K562 (cell line): ENCODE measurements around the gene GALK2.
A peak's percentile ranks its signal among the peaks of the same experiment; 100 is the strongest.

Experiments used
- NR2C1 ChIP-seq, 2 experiments: fragments of 450-650 bp; IDR thresholded peaks; 2 replicates each; pipeline ENCODE4 v1.6.1; 2017; ENCODE audit warnings: mild to moderate bottlenecking in 2 of 2, antibody characterized with exemption in 1 of 2, inconsistent platforms in 1 of 2, missing compliant biosample characterization in 1 of 2, missing genetic modification characterization in 1 of 2
- POLR2AphosphoS5 ChIP-seq: IDR thresholded peaks from 2 replicates; pipeline ENCODE4 v1.6.1; 2011; ENCODE audit warnings: mild to moderate bottlenecking, low read depth, low read length, moderate library complexity; ENCODE audit not compliant: control insufficient read depth, insufficient read depth
- RAD21 ChIP-seq, 2 experiments: fragments of 250-450 bp in 1 of 2; fragments of 450-650 bp in 1 of 2; sonication (Bioruptor Pico) in 1 of 2; formaldehyde crosslinking in 1 of 2; IDR thresholded peaks in 1 of 2; conservative IDR thresholded peaks in 1 of 2; 2 replicates each; pipeline versions ENCODE4 v1.4.0 to v1.8.0; 2020 to 2022; ENCODE audit warnings: mild to moderate bottlenecking in 2 of 2, moderate library complexity in 1 of 2
- RBFOX2 ChIP-seq: fragments of 200-400 bp; formaldehyde crosslinking; IDR thresholded peaks from 2 replicates; pipeline ENCODE4 v1.6.1; 2017; ENCODE audit warnings: low read depth, mild to moderate bottlenecking, low read length, moderate library complexity
- TF ChIP-seq, protein P1 (sequence below), 3 experiments: IDR thresholded peaks in 2 of 3; conservative IDR thresholded peaks in 1 of 3; 2 replicates each; pipeline ENCODE4 v1.5.1; 2011 to 2012; ENCODE audit warnings: low read length in 3 of 3, mild to moderate bottlenecking in 3 of 3, control low read depth in 2 of 3, improper control_type of control experiment in 1 of 3, inconsistent platforms in 1 of 3, low read depth in 1 of 3, mixed read lengths in 1 of 3, moderate library complexity in 1 of 3; ENCODE audit not compliant: insufficient read depth in 2 of 3
- TF ChIP-seq, protein P2 (sequence below): fragments of 250-450 bp; sonication (Bioruptor Pico); IDR thresholded peaks from 2 replicates; pipeline ENCODE4 v1.5.0; 2021

DNA sequence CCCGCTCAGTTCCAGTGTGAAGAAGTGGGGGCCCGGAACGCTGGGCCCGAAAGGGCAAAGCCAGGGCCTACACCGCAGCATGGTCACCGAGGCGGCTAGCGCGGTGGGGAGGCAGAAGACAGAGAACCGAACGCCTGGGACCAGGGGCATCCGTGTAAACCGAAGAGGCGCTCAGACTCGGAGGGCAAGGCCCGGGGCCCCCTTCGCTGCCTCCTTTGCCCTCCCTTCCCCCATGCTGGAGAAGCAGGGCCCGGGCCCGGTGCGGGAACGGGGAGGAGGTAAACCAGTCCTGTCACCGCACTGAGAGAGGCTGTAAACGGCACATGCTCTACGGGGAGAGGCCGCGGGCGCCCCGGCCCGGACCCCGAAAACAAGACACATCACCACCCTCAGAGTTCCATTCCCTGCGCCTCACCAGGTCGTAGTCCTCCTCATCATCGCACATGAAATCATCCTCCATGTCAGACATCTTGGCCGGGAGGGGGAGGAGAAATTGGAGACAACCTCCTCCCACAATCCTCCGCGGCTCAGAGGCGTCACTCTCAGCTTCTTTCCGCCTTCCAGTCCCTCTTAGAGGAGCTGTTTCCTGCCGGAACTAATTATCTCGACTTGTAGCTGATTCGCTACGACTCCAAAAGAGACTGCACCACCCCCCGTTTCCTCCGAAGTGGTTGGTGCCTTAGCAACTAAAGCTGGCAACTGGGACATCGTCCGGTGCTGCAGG, 14.8 kb upstream of the GALK2 start, which contains the start of gene COPS2:
- TF ChIP-seq, protein P1, sequence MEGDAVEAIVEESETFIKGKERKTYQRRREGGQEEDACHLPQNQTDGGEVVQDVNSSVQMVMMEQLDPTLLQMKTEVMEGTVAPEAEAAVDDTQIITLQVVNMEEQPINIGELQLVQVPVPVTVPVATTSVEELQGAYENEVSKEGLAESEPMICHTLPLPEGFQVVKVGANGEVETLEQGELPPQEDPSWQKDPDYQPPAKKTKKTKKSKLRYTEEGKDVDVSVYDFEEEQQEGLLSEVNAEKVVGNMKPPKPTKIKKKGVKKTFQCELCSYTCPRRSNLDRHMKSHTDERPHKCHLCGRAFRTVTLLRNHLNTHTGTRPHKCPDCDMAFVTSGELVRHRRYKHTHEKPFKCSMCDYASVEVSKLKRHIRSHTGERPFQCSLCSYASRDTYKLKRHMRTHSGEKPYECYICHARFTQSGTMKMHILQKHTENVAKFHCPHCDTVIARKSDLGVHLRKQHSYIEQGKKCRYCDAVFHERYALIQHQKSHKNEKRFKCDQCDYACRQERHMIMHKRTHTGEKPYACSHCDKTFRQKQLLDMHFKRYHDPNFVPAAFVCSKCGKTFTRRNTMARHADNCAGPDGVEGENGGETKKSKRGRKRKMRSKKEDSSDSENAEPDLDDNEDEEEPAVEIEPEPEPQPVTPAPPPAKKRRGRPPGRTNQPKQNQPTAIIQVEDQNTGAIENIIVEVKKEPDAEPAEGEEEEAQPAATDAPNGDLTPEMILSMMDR (IDR thresholded peaks at IDR 0.05 in 2 of 3, conservative IDR thresholded peaks at IDR 0.05 in 1 of 3; ENCODE audit: insufficient read depth in 2 of 3, low read depth in 1 of 3, low read length in 3 of 3): 0 out of 6 replicates have a peak, but pooled peaks of 1 of the 3 experiments have one; percentile 13
- TF ChIP-seq POLR2AphosphoS5: peak; percentile 79
- no peak for TF ChIP-seq RAD21 (CRISPR knock-in tag; conservative IDR thresholded peaks at IDR 0.05 in 1 of 2, IDR thresholded peaks at IDR 0.05 in 1 of 2)
- TF ChIP-seq NR2C1 (IDR thresholded peaks at IDR 0.05): peak; percentile 57
- 0 out of 2 replicates have a peak, but pooled peaks have one; percentile 67 for TF ChIP-seq NR2C1 (tag; IDR thresholded peaks at IDR 0.05)
- TF ChIP-seq, protein P2, sequence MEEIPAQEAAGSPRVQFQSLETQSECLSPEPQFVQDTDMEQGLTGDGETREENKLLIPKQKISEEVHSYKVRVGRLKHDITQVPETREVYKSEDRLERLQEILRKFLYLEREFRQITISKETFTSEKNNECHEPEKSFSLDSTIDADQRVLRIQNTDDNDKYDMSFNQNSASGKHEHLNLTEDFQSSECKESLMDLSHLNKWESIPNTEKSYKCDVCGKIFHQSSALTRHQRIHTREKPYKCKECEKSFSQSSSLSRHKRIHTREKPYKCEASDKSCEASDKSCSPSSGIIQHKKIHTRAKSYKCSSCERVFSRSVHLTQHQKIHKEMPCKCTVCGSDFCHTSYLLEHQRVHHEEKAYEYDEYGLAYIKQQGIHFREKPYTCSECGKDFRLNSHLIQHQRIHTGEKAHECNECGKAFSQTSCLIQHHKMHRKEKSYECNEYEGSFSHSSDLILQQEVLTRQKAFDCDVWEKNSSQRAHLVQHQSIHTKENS: no peak
- peak; percentile 84 for TF ChIP-seq RBFOX2
